Esophagus muscularis mucosa (tissue), 4 donors: ENCODE results near the gene FBXL7. TPM values are rescaled to one million over a fixed set of nuclear protein-coding genes. Genes with fewer than 3 reads are reported as not detected.
"Not testable (repeated sequence)": the region's sequence is repeated elsewhere in the genome, so short reads cannot be mapped to it uniquely, and the experiment has no call there.

ENCODE experiments used
- DNase-seq: peaks from one replicate; pipeline ENCODE4 v3.0.0-alpha.2; 2017; ENCODE audit errors: extremely low spot score
- H3K27ac ChIP-seq, 4 donors: fragments of 200-600 bp; sonication (generic); replicated peaks in 1 of 4; 1 replicate in 3 of 4; 2 replicates in 1 of 4; pipeline ENCODE4 v1.5.1; 2016 to 2019; ENCODE audit warnings: mild to moderate bottlenecking in 1 of 4
- H3K27me3 ChIP-seq, 4 donors: fragments of 200-600 bp; sonication (generic); one replicate each; pipeline versions ENCODE4 v1.5.1 to v1.6.0; 2016 to 2019
- H3K36me3 ChIP-seq, 4 donors: fragments of 200-600 bp; sonication (generic); one replicate each; pipeline ENCODE4 v1.5.1; 2016 to 2019
- H3K4me1 ChIP-seq, 4 donors: fragments of 200-600 bp; sonication (generic); one replicate each; pipeline ENCODE4 v1.5.1; 2016 to 2019
- H3K4me3 ChIP-seq, 4 donors: fragments of 200-600 bp; sonication (generic); 1 replicate in 2 of 4; 2 replicates in 2 of 4; pipeline ENCODE4 v1.5.1; 2016 to 2019; ENCODE audit warnings: mild to moderate bottlenecking in 4 of 4, moderate library complexity in 1 of 4
- H3K9me3 ChIP-seq, 4 donors: fragments of 200-600 bp; sonication (generic); 1 replicate in 3 of 4; 2 replicates in 1 of 4; pipeline ENCODE4 v1.5.1; 2016 to 2019
- CTCF ChIP-seq, 3 experiments: fragments of 200-600 bp in 2 of 3; fragments of 450-650 bp in 1 of 3; sonication (generic) in 2 of 3; IDR thresholded peaks; one replicate each; pipeline ENCODE4 v1.5.1; 2017 to 2019; ENCODE audit warnings: antibody characterized with exemption in 3 of 3, mild to moderate bottlenecking in 2 of 3, moderate library complexity in 1 of 3
- EP300 ChIP-seq: sonication (generic); formaldehyde crosslinking; IDR thresholded peaks from one replicate; pipeline ENCODE4 v1.6.1; 2017; ENCODE audit warnings: antibody characterized with exemption
- POLR2A ChIP-seq: fragments of 450-650 bp; IDR thresholded peaks from one replicate; pipeline ENCODE4 v1.6.1; 2017; ENCODE audit warnings: antibody characterized with exemption, moderate library complexity, mild to moderate bottlenecking, low read depth
- POLR2AphosphoS5 ChIP-seq, 2 donors: sonication (generic); formaldehyde crosslinking; IDR thresholded peaks; one replicate each; pipeline ENCODE4 v1.6.1; 2017; ENCODE audit warnings: antibody characterized with exemption in 2 of 2
- WGBS: methylation state at CpG from one replicate; pipeline ENCODE4 v1.1.5; 2018; 5-methylcytosine and 5-hydroxymethylcytosine counted together
- intact Hi-C: fragments of 100-400 bp; cut with DNase I; formaldehyde crosslinking; loops from one replicate; pipeline ENCODE4 v1.15.1; 2023
- total RNA-seq, 4 donors: library from RNA; depleted of rRNA; stranded (reverse); fragments of >200 nt; gene quantifications; one replicate each; pipeline versions ENCODE4 v1.1.0 to v1.2.1, GENCODE V29; 2016

FBXL7 gene
- total RNA-seq, 4 donors from 2014 or later = 25.7 to 37.7 (median 27.6) TPM

GRCh38 chr5:15858326-15858725 is 358.3 kb downstream of the FBXL7 start:
- H3K36me3 ChIP-seq = no peaks in the 10 kb centered on the region
- intact Hi-C loops = no loop called here
- peaks cover 0 to 3% (median 0%) of the 10 kb centered on the region in 4 donors for H3K4me1 ChIP-seq
- H3K4me3 ChIP-seq = no peak overlapping the region
- no peak for TF ChIP-seq EP300
- no peak for TF ChIP-seq POLR2A
- TF ChIP-seq CTCF (IDR thresholded peaks at IDR 0.05) = no peak
- TF ChIP-seq POLR2AphosphoS5 (IDR thresholded peaks at IDR 0.05) = no peak
- no peaks in the 10 kb centered on the region for H3K27me3 ChIP-seq
- 81% methylated on average over 1 of the region's 1 CpG for WGBS
- H3K27ac ChIP-seq = no peak overlapping the region
- no peaks in the 10 kb centered on the region for H3K9me3 ChIP-seq
- DNase-seq = no peak

GRCh38 chr5:15864536-15865215 is 364.7 kb downstream of the FBXL7 start:
- H3K4me3 ChIP-seq = no peak overlapping the region
- intact Hi-C loops = no loop called here

GRCh38 chr5:15872259-15872658 is 372.3 kb downstream of the FBXL7 start:
- H3K9me3 ChIP-seq, H3K36me3 ChIP-seq, H3K27ac ChIP-seq, H3K27me3 ChIP-seq, DNase-seq, H3K4me1 ChIP-seq, H3K4me3 ChIP-seq, intact Hi-C loops: not testable (repeated sequence)
- WGBS = 95% methylated on average over 1 of the region's 1 CpG

More at GRCh38 chr5:15864536-15865215, 364.7 kb downstream of the FBXL7 start:
- TF ChIP-seq CTCF (IDR thresholded peaks at IDR 0.05) (no peak), EP300 (no peak), POLR2A (no peak), POLR2AphosphoS5 (IDR thresholded peaks at IDR 0.05) (no peak)
- no peaks in the 10 kb centered on the region for H3K27me3 ChIP-seq
- no peaks in the 10 kb centered on the region for H3K9me3 ChIP-seq
- H3K4me1 ChIP-seq = peaks cover 0 to 5% (median 1%) of the 10 kb centered on the region in 4 donors
- 74% methylated on average over 4 of the region's 4 CpGs for WGBS
- no peak overlapping the region for H3K27ac ChIP-seq
- no peak for DNase-seq
- no peaks in the 10 kb centered on the region for H3K36me3 ChIP-seq

GRCh38 chr5:15877914-15878313 is 377.9 kb downstream of the FBXL7 start:
- Histone ChIP-seq H3K9me3 (no peaks in the 10 kb centered on the region), H3K4me3 (no peak overlapping the region), H3K4me1 (peaks cover 0 to 4% (median 0%) of the 10 kb centered on the region in 4 donors), H3K27me3 (no peaks in the 10 kb centered on the region), H3K36me3 (no peaks in the 10 kb centered on the region), H3K27ac (no peak overlapping the region)
- no peak for DNase-seq
- TF ChIP-seq POLR2AphosphoS5 (IDR thresholded peaks at IDR 0.05) = no peak
- TF ChIP-seq EP300 = no peak
- TF ChIP-seq POLR2A = no peak
- no peak for TF ChIP-seq CTCF (IDR thresholded peaks at IDR 0.05)
- WGBS = 87% methylated on average over 5 of the region's 5 CpGs
- intact Hi-C loops = no loop called here

GRCh38 chr5:15880201-15880600 is 380.2 kb downstream of the FBXL7 start:
- H3K9me3 ChIP-seq = no peaks in the 10 kb centered on the region
- H3K4me3 ChIP-seq = no peak overlapping the region
- DNase-seq = no peak
- peaks cover 0 to 4% (median 0%) of the 10 kb centered on the region in 4 donors for H3K4me1 ChIP-seq
- no peak overlapping the region for H3K27ac ChIP-seq
- intact Hi-C loops = no loop called here
- H3K27me3 ChIP-seq = no peaks in the 10 kb centered on the region
- 76% methylated on average over 3 of the region's 3 CpGs for WGBS
- TF ChIP-seq EP300 (no peak), CTCF (IDR thresholded peaks at IDR 0.05) (no peak), POLR2AphosphoS5 (IDR thresholded peaks at IDR 0.05) (no peak), POLR2A (no peak)
- no peaks in the 10 kb centered on the region for H3K36me3 ChIP-seq
